NCI-H748 (cell line): ENCODE measurements around the gene ARMCX6.
"Not testable (repeated sequence)": the region's sequence is repeated elsewhere in the genome, so short reads cannot be mapped to it uniquely, and the experiment has no call there.

Source experiments
- DNase-seq: peaks from one replicate; lab custom pipeline; 2025; ENCODE audit not compliant: unreplicated experiment; lab: John Stamatoyannopoulos, UW

The ARMCX6 gene

GRCh38 chrX:101617211-101618191 is at the start of gene ARMCX6:
Gene ARMCX6, minus strand, starts transcription at chrX:101618000. Its CDS starts 1,380 bp downstream, at chrX:101616620.
- peak; percentile 86 for DNase-seq

- DNase-seq = peak; percentile 79
Measured at GRCh38 chrX:101659601-101660063, 41.8 kb upstream of the ARMCX6 start, which contains the start of gene ARMCX2. Gene ARMCX2, minus strand, starts transcription at chrX:101659850. Its CDS starts 2,262 bp downstream, at chrX:101657588.

- DNase-seq = peak; percentile 78
Measured at GRCh38 chrX:101658661-101659491, 41.1 kb upstream of the ARMCX6 start.

- no peak for DNase-seq
Measured at GRCh38 chrX:101657495-101657894, 39.7 kb upstream of the ARMCX6 start.

GRCh38 chrX:101656817-101657216 is 39.0 kb upstream of the ARMCX6 start:
- DNase-seq = no peak

GRCh38 chrX:101655534-101655933 is 37.7 kb upstream of the ARMCX6 start:
- DNase-seq = no peak

GRCh38 chrX:101647716-101648115 is 29.9 kb upstream of the ARMCX6 start:
- not testable (repeated sequence) for DNase-seq

- no peak for DNase-seq
Measured at GRCh38 chrX:101642093-101642492, 24.3 kb upstream of the ARMCX6 start.

- no peak for DNase-seq
Measured at GRCh38 chrX:101639583-101639982, 21.8 kb upstream of the ARMCX6 start.

GRCh38 chrX:101619364-101619763 is 1.6 kb upstream of the ARMCX6 start:
- peak; percentile 72 for DNase-seq

GRCh38 chrX:101605728-101606127 is 12.1 kb downstream of the ARMCX6 start:
- DNase-seq = peak; percentile 72

GRCh38 chrX:101605146-101605545 is 12.7 kb downstream of the ARMCX6 start:
- DNase-seq = peak; percentile 56

GRCh38 chrX:101602077-101602476 is 15.7 kb downstream of the ARMCX6 start:
- DNase-seq = no peak

- DNase-seq = not testable (repeated sequence)
Measured at GRCh38 chrX:101599592-101599991, 18.2 kb downstream of the ARMCX6 start.

- DNase-seq = peak; percentile 51
Measured at GRCh38 chrX:101595739-101596419, 21.9 kb downstream of the ARMCX6 start.
